Heart right ventricle (tissue), 16 donors: ENCODE measurements around the gene CCNE1. TPM values are rescaled to one million over a fixed set of nuclear protein-coding genes. Genes with fewer than 3 reads are reported as not detected.

Experiments used
- ATAC-seq, 8 donors: fragments of 200-7000 bp; cut with Tn5 transposase; one replicate each; pipeline ENCODE4 v1.9.1; 2020; ENCODE audit warnings: mild to moderate bottlenecking in 8 of 8, moderate library complexity in 8 of 8, moderate number of reproducible peaks in 1 of 8
- DNase-seq, 2 donors: peaks; one replicate each; pipeline ENCODE4 v3.0.0-alpha.2; 2020
- H3K27ac ChIP-seq, 10 donors: fragments of 200-600 bp; sonication (generic) in 2 of 10; one replicate each; pipeline versions ENCODE4 v1.5.0 to v1.8.0; 2020 to 2022; ENCODE audit warnings: mild to moderate bottlenecking in 3 of 10
- H3K27me3 ChIP-seq, 7 donors: fragments of 200-600 bp; one replicate each; pipeline ENCODE4 v1.8.0; 2021 to 2022; ENCODE audit warnings: mild to moderate bottlenecking in 2 of 7
- H3K36me3 ChIP-seq, 9 donors: fragments of 200-600 bp; sonication (generic) in 1 of 9; one replicate each; pipeline versions ENCODE4 v1.5.0 to v1.8.0; 2020 to 2022; ENCODE audit warnings: mild to moderate bottlenecking in 2 of 9
- H3K4me1 ChIP-seq, 9 donors: fragments of 200-600 bp; sonication (generic) in 1 of 9; one replicate each; pipeline versions ENCODE4 v1.5.0 to v1.8.0; 2020 to 2022; ENCODE audit warnings: mild to moderate bottlenecking in 4 of 9
- H3K4me3 ChIP-seq, 10 donors: fragments of 200-600 bp; sonication (generic) in 2 of 10; one replicate each; pipeline versions ENCODE4 v1.5.0 to v1.8.0; 2020 to 2022; ENCODE audit warnings: mild to moderate bottlenecking in 7 of 10, moderate library complexity in 2 of 10
- H3K9me3 ChIP-seq, 11 donors: fragments of 200-600 bp in 10 of 11; sonication (generic) in 2 of 11; one replicate each; pipeline versions ENCODE4 v1.5.0 to v1.8.0; 2013 to 2022; ENCODE audit warnings: mild to moderate bottlenecking in 2 of 11, control low read depth in 1 of 11, moderate library complexity in 1 of 11
- WGBS, 2 donors: extraction: QIAGEN DNeasy Blood & Tissue Kit; methylation state at CpG; one replicate each; pipeline ENCODE4 v1.1.7; 2013; ENCODE audit warnings: inconsistent platforms in 1 of 2; 5-methylcytosine and 5-hydroxymethylcytosine counted together
- intact Hi-C, 10 donors: fragments of 100-400 bp; cut with DNase I; formaldehyde crosslinking; loops; one replicate each; pipeline versions ENCODE4 v1.11.1 to v1.14.2; 2022
- polyA plus RNA-seq, 2 donors: library from polyadenylated mRNA; stranded (reverse); fragments of 200-250 nt; gene quantifications; one replicate each; pipeline ENCODE4 v1.2.3, GENCODE V29; 2013
- total RNA-seq, 10 donors: library from RNA; stranded (reverse); fragmentation: NEBNext Ultra II Directional in 3 of 10; extraction: Animal tissue kit (Norgen Biotek cat#: 25700) in 3 of 10; gene quantifications; one replicate each; pipeline versions ENCODE4 v1.2.1 to v1.2.4, GENCODE V29; 2021 to 2023
- TF ChIP-seq, protein P1 (sequence below), 9 donors: fragments of 200-600 bp; sonication (generic) in 2 of 9; IDR thresholded peaks; one replicate each; pipeline versions ENCODE4 v1.5.0 to v1.8.0; 2021 to 2022; ENCODE audit warnings: antibody characterized with exemption in 9 of 9, mild to moderate bottlenecking in 5 of 9, moderate library complexity in 1 of 9
- donor health status: Arrhythmogenic right ventricular cardiomyopathy.
- donor health status: ischemic (EF 13 %, LVEDD 7.1; RV severe dilation, severe dysfunction).
- donor health status: healthy with polysubstance abuse.
- donor health status: DM: no; HTN: yes; CAD: no.
- donor health status: DM: no; HTN: no; CAD: no.
- donor health status: ischemic (EF 25% LVEDD 6.9; RV normal size, moderate dysfunction).
- donor health status: ischemic (EF 25% LVEDD 5.7; RV mildly dilated, moderate dysfunction).
- donor health status: healthy.
- donor health status: DM: yes; HTN: yes; CAD: no.
- donor health status: Ischemic cardiomyopathy.
- donor health status: ischemic (EF 35%, LVEDD 5.7; RV mildly dilated, moderate dysfunction).
- donor health status: nonischemic (EF 11% LVEDD 7.7; RV severe dilation, severe dysfunction).
- donor health status: DM: yes; HTN: yes; CAD: no.
- donor health status: PGD.
- donor health status: ischemic (EF 29% LVEDD 5.4; RV normal size, mild dysfunction).
- donor health status: nonischemic (EF 23%, LVEDD 6.1; RV moderate dilation, normal function).

The CCNE1 gene
- total and polyA plus RNA-seq, 12 donors: 1.4 to 4.0 (median 2.4) TPM

GRCh38 chr19:29841209-29841558, 29.4 kb downstream of the CCNE1 start:
- no peak overlapping the region for H3K4me3 ChIP-seq
- no peak for DNase-seq
- intact Hi-C loops: no loop called here
- no peaks in the 10 kb centered on the region for H3K9me3 ChIP-seq
- 97 to 100% methylated on average over 3 of the region's 3 CpGs for WGBS, 2 donors
- H3K36me3 ChIP-seq: no peaks in the 10 kb centered on the region
- ATAC-seq: no peak
- TF ChIP-seq, protein P1, sequence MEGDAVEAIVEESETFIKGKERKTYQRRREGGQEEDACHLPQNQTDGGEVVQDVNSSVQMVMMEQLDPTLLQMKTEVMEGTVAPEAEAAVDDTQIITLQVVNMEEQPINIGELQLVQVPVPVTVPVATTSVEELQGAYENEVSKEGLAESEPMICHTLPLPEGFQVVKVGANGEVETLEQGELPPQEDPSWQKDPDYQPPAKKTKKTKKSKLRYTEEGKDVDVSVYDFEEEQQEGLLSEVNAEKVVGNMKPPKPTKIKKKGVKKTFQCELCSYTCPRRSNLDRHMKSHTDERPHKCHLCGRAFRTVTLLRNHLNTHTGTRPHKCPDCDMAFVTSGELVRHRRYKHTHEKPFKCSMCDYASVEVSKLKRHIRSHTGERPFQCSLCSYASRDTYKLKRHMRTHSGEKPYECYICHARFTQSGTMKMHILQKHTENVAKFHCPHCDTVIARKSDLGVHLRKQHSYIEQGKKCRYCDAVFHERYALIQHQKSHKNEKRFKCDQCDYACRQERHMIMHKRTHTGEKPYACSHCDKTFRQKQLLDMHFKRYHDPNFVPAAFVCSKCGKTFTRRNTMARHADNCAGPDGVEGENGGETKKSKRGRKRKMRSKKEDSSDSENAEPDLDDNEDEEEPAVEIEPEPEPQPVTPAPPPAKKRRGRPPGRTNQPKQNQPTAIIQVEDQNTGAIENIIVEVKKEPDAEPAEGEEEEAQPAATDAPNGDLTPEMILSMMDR (IDR thresholded peaks at IDR 0.05): no peak
- H3K27ac ChIP-seq: no peak overlapping the region
- peaks cover 2 to 27% (median 24%) of the 10 kb centered on the region in 9 donors for H3K4me1 ChIP-seq
- peaks cover 0 to 17% (median 5%) of the 10 kb centered on the region in 7 donors for H3K27me3 ChIP-seq

DNA sequence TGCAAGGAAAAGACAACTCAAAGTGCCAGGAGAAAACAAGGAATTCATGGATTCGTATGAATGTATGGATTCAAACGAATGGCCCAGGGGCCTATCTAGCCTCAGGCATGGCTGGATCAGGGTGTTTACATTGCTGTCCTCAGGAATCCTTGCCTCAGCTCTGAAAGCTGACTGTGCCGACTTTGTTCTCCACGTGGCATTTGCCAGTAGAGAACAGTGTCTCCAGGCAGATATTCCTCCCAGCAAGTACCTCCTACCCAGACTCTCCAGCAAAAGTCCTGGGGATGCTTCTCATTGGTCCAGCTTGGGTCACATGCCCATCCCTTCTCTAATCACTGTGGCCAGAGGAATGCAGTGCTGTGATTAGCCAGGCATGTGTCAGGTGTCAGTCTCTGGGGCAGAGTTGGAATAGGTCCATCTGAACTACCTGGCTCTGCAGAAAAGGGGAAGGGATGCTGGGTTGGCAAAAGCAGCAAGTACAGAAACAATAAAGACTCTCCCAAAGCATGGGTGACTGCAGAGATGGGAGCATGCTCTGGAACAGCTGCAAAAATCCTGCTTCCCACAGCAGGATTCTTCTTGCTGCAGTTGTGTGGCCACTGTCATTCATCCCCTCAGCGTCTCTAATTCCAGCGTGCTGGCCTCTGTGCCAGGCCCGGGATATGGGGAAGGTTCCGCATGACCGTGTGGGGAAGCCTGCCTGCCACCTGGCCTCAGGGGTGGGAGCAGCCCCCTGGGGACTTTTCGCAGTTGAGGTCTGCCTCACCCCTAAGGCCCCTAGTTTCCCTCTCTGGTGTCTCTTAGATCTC, 30.0 kb downstream of the CCNE1 start:
- no peaks in the 10 kb centered on the region for H3K9me3 ChIP-seq
- 58 to 65% methylated on average over 10 of the region's 10 CpGs for WGBS, 2 donors
- intact Hi-C loops: loop anchor here in 1 of 10 donors (2.0 kb wide), 1 partner anchor 29 kb away; no protein-coding TSS in a partner anchor
- peaks cover 2 to 27% (median 24%) of the 10 kb centered on the region in 9 donors for H3K4me1 ChIP-seq
- DNase-seq (peak in 1 of 2 donors; percentile 15), ATAC-seq (no peak)
- no peak overlapping the region for H3K4me3 ChIP-seq
- TF ChIP-seq, protein P1 (IDR thresholded peaks at IDR 0.05): no peak
- peaks cover 0 to 14% (median 5%) of the 10 kb centered on the region in 7 donors for H3K27me3 ChIP-seq
- H3K36me3 ChIP-seq: no peaks in the 10 kb centered on the region
- no peak overlapping the region for H3K27ac ChIP-seq

DNA sequence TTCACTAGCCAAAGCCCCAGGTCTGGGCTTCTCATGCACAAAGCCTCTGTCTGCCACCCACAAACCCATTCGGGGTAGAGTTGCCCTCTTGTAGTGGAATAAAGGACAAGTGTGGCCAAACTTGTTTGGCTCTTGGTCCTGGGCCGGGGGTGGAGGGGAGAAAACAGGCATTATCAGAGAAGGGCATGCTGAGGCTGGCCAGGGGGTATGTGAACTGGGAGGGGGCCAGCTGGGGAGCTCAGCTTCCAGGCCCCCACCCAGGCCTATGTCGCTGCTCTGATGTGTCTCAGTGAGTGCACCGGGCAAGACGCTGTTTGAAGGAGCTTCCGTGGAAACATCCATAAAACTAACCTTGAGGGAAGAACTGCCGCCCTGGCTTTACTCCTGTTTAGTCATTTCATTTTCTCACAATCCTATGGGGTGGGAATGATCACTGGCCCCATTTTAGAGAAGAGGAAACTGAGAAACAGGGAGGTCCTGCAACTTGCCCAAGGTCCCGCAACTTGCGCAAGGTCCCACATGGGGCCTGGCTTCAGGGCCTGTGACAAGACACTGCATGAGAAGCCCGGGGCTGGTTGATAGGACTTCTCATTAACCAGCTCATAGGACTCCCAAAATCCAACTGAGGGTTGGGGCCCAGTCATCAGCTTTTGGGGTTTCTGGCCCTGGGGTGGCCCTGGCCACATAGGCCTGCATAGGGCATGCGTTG, 30.8 kb downstream of the CCNE1 start:
- TF ChIP-seq, protein P1 (IDR thresholded peaks at IDR 0.05): no peak
- Histone ChIP-seq H3K36me3 (no peaks in the 10 kb centered on the region), H3K4me3 (peak overlapping the region in 7 of 10 donors; percentile 17 to 94 (median 72)), H3K27ac (peak overlapping the region in 6 of 10 donors; percentile 16 to 73 (median 36)), H3K4me1 (peaks cover 2 to 27% (median 24%) of the 10 kb centered on the region in 9 donors), H3K9me3 (no peaks in the 10 kb centered on the region), H3K27me3 (peaks cover 0 to 14% (median 5%) of the 10 kb centered on the region in 7 donors)
- ATAC-seq: no peak
- no peak for DNase-seq
- intact Hi-C loops: loop anchor here in 1 of 10 donors (2.0 kb wide), 1 partner anchor 30 kb away; no protein-coding TSS in a partner anchor
- 80 to 81% methylated on average over 11 of the region's 11 CpGs for WGBS, 2 donors
